Mammary epithelial cell (primary cell): Measurements from ENCODE around the gene SMYD5.

Experiments
- CTCF ChIP-seq, 2 donors: IDR thresholded peaks in 1 of 2; conservative IDR thresholded peaks in 1 of 2; 2 replicates each; pipeline ENCODE4 v1.5.1; 2011 to 2012; ENCODE audit warnings: inconsistent platforms in 2 of 2, low read length in 2 of 2, mild to moderate bottlenecking in 2 of 2, control low read depth in 1 of 2, low read depth in 1 of 2; ENCODE audit not compliant: insufficient read depth in 1 of 2; ENCODE audit errors: extremely low read depth in 1 of 2
- EZH2 ChIP-seq: IDR thresholded peaks from 2 replicates; pipeline ENCODE4 v1.6.1; 2012; ENCODE audit warnings: low read length, inconsistent platforms, borderline replicate concordance

- TF ChIP-seq CTCF (conservative IDR thresholded peaks at IDR 0.05 in 1 of 2, IDR thresholded peaks at IDR 0.05 in 1 of 2; ENCODE audit: extremely low read depth in 1 of 2, insufficient read depth in 1 of 2, low read depth in 1 of 2, low read length in 2 of 2), result no peak
- TF ChIP-seq EZH2, result no peak
Measured at GRCh38 chr2:73267008-73267407, 53.0 kb downstream of the SMYD5 start.
